B cell (primary cell): ENCODE data around the gene PCDHA10. TPM values are rescaled to one million over a fixed set of nuclear protein-coding genes. Genes with fewer than 3 reads are reported as not detected.

ENCODE experiments used
- ATAC-seq: fragments of 200-7000 bp; cut with Tn5 transposase; one replicate; pipeline ENCODE4 v1.10.0; 2021; ENCODE audit warnings: low read depth, mild to moderate bottlenecking, moderate number of reproducible peaks, moderate library complexity
- CTCF ChIA-PET: fragments of 350-600 bp; sonication (Branson Sonifier 250); formaldehyde crosslinking; loops from one replicate; lab custom pipeline; 2021; ENCODE audit warnings: antibody characterized with exemption, inconsistent platforms; lab: Charles Lee
- POLR2A ChIA-PET: fragments of 350-600 bp; sonication (Branson Sonifier 250); formaldehyde crosslinking; loops from one replicate; lab custom pipeline; 2021; ENCODE audit warnings: antibody characterized with exemption; lab: Charles Lee
- DNase-seq: peaks from one replicate; pipeline ENCODE4 v3.0.0; 2013
- H2AFZ ChIP-seq: 2 replicates; pipeline ENCODE4 v1.6.1; 2012; ENCODE audit warnings: mild to moderate bottlenecking, low read depth, low read length; ENCODE audit not compliant: insufficient read depth, poor library complexity, severe bottlenecking
- H3K27ac ChIP-seq, 2 donors: 1 replicate in 1 of 2; 2 replicates in 1 of 2; pipeline ENCODE4 v1.5.1; 2012 to 2013; ENCODE audit warnings: low read length in 2 of 2, mild to moderate bottlenecking in 2 of 2, moderate library complexity in 1 of 2
- H3K27me3 ChIP-seq, 4 experiments: fragments of 200-600 bp in 1 of 4; sonication (generic) in 1 of 4; replicated peaks in 1 of 4; 1 replicate in 2 of 4; 2 replicates in 2 of 4; pipeline versions ENCODE4 v1.6.1 to v1.7.0; 2013 to 2016; ENCODE audit warnings: low read length in 3 of 4, mild to moderate bottlenecking in 2 of 4, mixed read lengths in 1 of 4, moderate library complexity in 1 of 4; ENCODE audit not compliant: insufficient read depth in 4 of 4, control insufficient read depth in 3 of 4; ENCODE audit errors: control extremely low read depth in 1 of 4
- H3K36me3 ChIP-seq, 2 experiments: replicated peaks in 1 of 2; 1 replicate in 1 of 2; 2 replicates in 1 of 2; pipeline versions ENCODE4 v1.6.1 to v1.7.1; 2013; ENCODE audit warnings: low read length in 1 of 2; ENCODE audit not compliant: insufficient read depth in 2 of 2, control insufficient read depth in 1 of 2; ENCODE audit errors: control extremely low read depth in 1 of 2, extremely low read depth in 1 of 2
- H3K4me1 ChIP-seq, 2 donors: fragments of 200-600 bp in 1 of 2; sonication (generic) in 1 of 2; 1 replicate in 1 of 2; 2 replicates in 1 of 2; pipeline versions ENCODE4 v1.5.1 to v1.6.1; 2013 to 2017; ENCODE audit warnings: low read length in 2 of 2; ENCODE audit not compliant: control insufficient read depth in 2 of 2, insufficient read depth in 2 of 2
- H3K4me2 ChIP-seq: replicated peaks from 2 replicates; pipeline ENCODE3; 2012; ENCODE audit warnings: mild to moderate bottlenecking, low read depth, low read length; ENCODE audit not compliant: poor library complexity, severe bottlenecking
- H3K4me3 ChIP-seq, 5 experiments: fragments of 200-600 bp in 1 of 5; sonication (generic) in 1 of 5; 1 replicate in 3 of 5; 2 replicates in 2 of 5; pipeline versions ENCODE4 v1.5.1 to v1.7.0; 2011 to 2016; ENCODE audit warnings: low read length in 4 of 5, mild to moderate bottlenecking in 4 of 5, low read depth in 2 of 5, control low read depth in 1 of 5, moderate library complexity in 1 of 5; ENCODE audit not compliant: insufficient read depth in 1 of 5; ENCODE audit errors: control extremely low read depth in 1 of 5, extremely low read depth in 1 of 5
- H3K79me2 ChIP-seq: fragments of 200-600 bp; sonication (generic); one replicate; pipeline ENCODE4 v1.6.0; 2016; ENCODE audit warnings: low read length; ENCODE audit not compliant: control insufficient read depth, insufficient read depth
- H3K9ac ChIP-seq: fragments of 200-600 bp; sonication (generic); 2 replicates; pipeline ENCODE4 v1.6.1; 2017; ENCODE audit warnings: mild to moderate bottlenecking, low read length, moderate library complexity
- H3K9me3 ChIP-seq, 3 donors: one replicate each; pipeline versions ENCODE4 v1.6.1 to v1.7.1; 2013; ENCODE audit warnings: low read length in 2 of 3; ENCODE audit not compliant: control insufficient read depth in 2 of 3, insufficient read depth in 1 of 3; ENCODE audit errors: control extremely low read depth in 1 of 3
- H4K20me1 ChIP-seq: 2 replicates; pipeline ENCODE4 v1.6.0; 2012; ENCODE audit warnings: mild to moderate bottlenecking, low read length; ENCODE audit not compliant: insufficient read depth, control insufficient read depth, poor library complexity, severe bottlenecking
- H3K27ac Mint-ChIP-seq: one replicate; pipeline ENCODE4 v1.8.0; 2021; ENCODE audit warnings: mixed read lengths
- H3K27me3 Mint-ChIP-seq: one replicate; pipeline ENCODE4 v1.8.0; 2021; ENCODE audit warnings: mixed read lengths
- H3K4me1 Mint-ChIP-seq: one replicate; pipeline ENCODE4 v1.8.0; 2021; ENCODE audit warnings: mixed read lengths
- H3K4me3 Mint-ChIP-seq: one replicate; pipeline ENCODE4 v1.8.0; 2021; ENCODE audit warnings: mixed read lengths
- H3K9me3 Mint-ChIP-seq: one replicate; pipeline ENCODE4 v1.8.0; 2022; ENCODE audit warnings: mixed read lengths; ENCODE audit not compliant: insufficient read depth
- CTCF ChIP-seq: fragments of 200-600 bp; IDR thresholded peaks from one replicate; pipeline ENCODE4 v1.8.0; 2022; ENCODE audit warnings: antibody characterized with exemption, mild to moderate bottlenecking
- EZH2 ChIP-seq: IDR thresholded peaks from 2 replicates; pipeline ENCODE4 v1.6.1; 2012; ENCODE audit warnings: borderline replicate concordance, low read depth, mild to moderate bottlenecking, moderate library complexity, low read length; ENCODE audit not compliant: insufficient read depth, poor library complexity, severe bottlenecking
- WGBS: methylation state at CpG from one replicate; pipeline ENCODE4 v1.1.5; 2013; ENCODE audit warnings: missing lambda C conversion rate; ENCODE audit not compliant: insufficient coverage; 5-methylcytosine and 5-hydroxymethylcytosine counted together
- intact Hi-C: fragments of 100-400 bp; cut with micrococcal nuclease; formaldehyde crosslinking; loops from one replicate; pipeline ENCODE4 v1.10.0; 2022
- polyA plus RNA-seq: library from polyadenylated mRNA; depleted of rRNA; stranded (reverse); fragments of >200 nt; gene quantifications from 2 replicates; pipeline ENCODE4 v1.2.3, GENCODE V29; 2012
- total RNA-seq, 2 donors: library from RNA; stranded (reverse); fragments of 120-200 nt in 1 of 2; gene quantifications; 1 replicate in 1 of 2; 2 replicates in 1 of 2; pipeline versions ENCODE4 v1.2.3 to v1.2.4, GENCODE V29; 2013 to 2022

PCDHA10 gene
- total and polyA plus RNA-seq, 2 donors (not counting 1 experiment from before 2014, with no cell fraction given): not detected

- Histone ChIP-seq H4K20me1 (no peaks in the 10 kb centered on the region), H3K79me2 (no peaks in the 10 kb centered on the region), H3K36me3 (no peaks in the 10 kb centered on the region), H3K9ac (no peak overlapping the region), H3K4me2 (no peak overlapping the region), H3K4me3 (no peak overlapping the region), H3K27me3 (peaks cover 0 to 12% (median 5%) of the 10 kb centered on the region in 4 experiments), H2AFZ (no peak overlapping the region), H3K4me1 (no peaks in the 10 kb centered on the region), H3K27ac (no peak overlapping the region), H3K9me3 (peaks cover 1 to 37% (median 9%) of the 10 kb centered on the region in 3 donors)
- no peak overlapping the region for H3K4me3 Mint-ChIP-seq
- H3K9me3 Mint-ChIP-seq: no peaks in the 10 kb centered on the region
- POLR2A ChIA-PET: no interaction called here
- no peak overlapping the region for H3K27ac Mint-ChIP-seq
- DNase-seq: no peak
- H3K27me3 Mint-ChIP-seq: peaks cover 8% of the 10 kb centered on the region
- intact Hi-C loops: no loop called here
- CTCF ChIA-PET: no interaction called here
- H3K4me1 Mint-ChIP-seq: no peaks in the 10 kb centered on the region
- 64% methylated on average over 94 of the region's 94 CpGs for WGBS
- TF ChIP-seq EZH2 (no peak), CTCF (no peak)
- no peak for ATAC-seq
These were observed 1.7 kb downstream of the PCDHA10 start for GRCh38 chr5:140857177-140857986.

- ATAC-seq (no peak), DNase-seq (no peak)
- Mint-ChIP-seq H3K4me3 (no peak overlapping the region), H3K27me3 (peaks cover 8% of the 10 kb centered on the region), H3K27ac (no peak overlapping the region), H3K9me3 (no peaks in the 10 kb centered on the region), H3K4me1 (no peaks in the 10 kb centered on the region)
- peaks cover 1 to 42% (median 9%) of the 10 kb centered on the region in 3 donors for H3K9me3 ChIP-seq
- 67% methylated on average over 22 of the region's 22 CpGs for WGBS
- no peak overlapping the region for H3K27ac ChIP-seq
- POLR2A ChIA-PET: no interaction called here
- H3K27me3 ChIP-seq: peaks cover 0 to 11% (median 4%) of the 10 kb centered on the region in 4 experiments
- H3K36me3 ChIP-seq: no peaks in the 10 kb centered on the region
- intact Hi-C loops: no loop called here
- H3K9ac ChIP-seq: no peak overlapping the region
- TF ChIP-seq EZH2 (no peak), CTCF (no peak)
- CTCF ChIA-PET: no interaction called here
- H3K79me2 ChIP-seq: no peaks in the 10 kb centered on the region
- H3K4me3 ChIP-seq: no peak overlapping the region
- H3K4me1 ChIP-seq: no peaks in the 10 kb centered on the region
- no peaks in the 10 kb centered on the region for H4K20me1 ChIP-seq
- H3K4me2 ChIP-seq: no peak overlapping the region
- H2AFZ ChIP-seq: no peak overlapping the region
These were observed 2.2 kb downstream of the PCDHA10 start for GRCh38 chr5:140857987-140858240.
